Mucosa of descending colon (tissue), 3 donors: ENCODE measurements around the gene AP2A2. TPM values are rescaled to one million over a fixed set of nuclear protein-coding genes. Genes with fewer than 3 reads are reported as not detected.

ENCODE experiments used
- ATAC-seq: fragments of 200-7000 bp; cut with Tn5 transposase; one replicate; pipeline ENCODE4 v1.9.1; 2020; ENCODE audit warnings: mild to moderate bottlenecking, moderate library complexity
- DNase-seq, 3 donors: peaks; one replicate each; pipeline ENCODE4 v3.0.0-alpha.2; 2020
- H3K36me3 ChIP-seq: fragments of 200-600 bp; one replicate; pipeline ENCODE4 v1.8.0; 2021; ENCODE audit warnings: low read depth, mild to moderate bottlenecking
- H3K4me1 ChIP-seq: fragments of 200-600 bp; one replicate; pipeline ENCODE4 v1.8.0; 2021; ENCODE audit warnings: low read depth, mild to moderate bottlenecking
- H3K4me3 ChIP-seq: fragments of 200-600 bp; one replicate; pipeline ENCODE4 v1.8.0; 2021; ENCODE audit warnings: mild to moderate bottlenecking
- H3K9me3 ChIP-seq: fragments of 200-600 bp; one replicate; pipeline ENCODE4 v1.8.0; 2021; ENCODE audit warnings: mild to moderate bottlenecking
- CTCF ChIP-seq: fragments of 200-600 bp; IDR thresholded peaks from one replicate; pipeline ENCODE4 v1.8.0; 2022; ENCODE audit warnings: antibody characterized with exemption, mild to moderate bottlenecking
- intact Hi-C, 2 donors: fragments of 100-400 bp; cut with DNase I in 1 of 2; cut with micrococcal nuclease in 1 of 2; formaldehyde crosslinking; loops; one replicate each; pipeline versions ENCODE4 v1.11.0 to v1.11.1; 2022; cut with DNase I, micrococcal nuclease
- total RNA-seq, 3 donors: library from RNA; stranded (reverse); fragmentation: NEBNext Ultra II Directional in 2 of 3; extraction: Animal tissue kit (Norgen Biotek cat#: 25700) in 2 of 3; gene quantifications; one replicate each; pipeline versions ENCODE4 v1.2.1 to v1.2.4, GENCODE V29; 2021 to 2023
- donor health status: DM: no; HTN: no; CAD: no; lungs with moderate emphysema.
- donor health status: DM: no; HTN: no; CAD: no.
- donor health status: DM: no; HTN: yes; CAD: no.

Gene AP2A2
- total RNA-seq, 3 donors from 2014 or later: 68.8 to 105 (median 99.5) TPM

GRCh38 chr11:1027483-1028290 lies 102.0 kb downstream of the AP2A2 start:
- H3K36me3 ChIP-seq: no peaks in the 10 kb centered on the region
- DNase-seq (no peak), ATAC-seq (no peak)
- intact Hi-C loops: no loop called here
- H3K4me3 ChIP-seq: no peak overlapping the region
- H3K9me3 ChIP-seq: no peaks in the 10 kb centered on the region
- no peak for TF ChIP-seq CTCF
- no peaks in the 10 kb centered on the region for H3K4me1 ChIP-seq

GRCh38 chr11:1028291-1028540 lies 102.5 kb downstream of the AP2A2 start:
- Histone ChIP-seq H3K9me3 (no peaks in the 10 kb centered on the region), H3K4me3 (no peak overlapping the region), H3K36me3 (no peaks in the 10 kb centered on the region), H3K4me1 (no peaks in the 10 kb centered on the region)
- DNase-seq (no peak), ATAC-seq (no peak)
- intact Hi-C loops: no loop called here
- no peak for TF ChIP-seq CTCF

- no peak for DNase-seq
- Histone ChIP-seq H3K4me1 (no peaks in the 10 kb centered on the region), H3K36me3 (no peaks in the 10 kb centered on the region), H3K4me3 (no peak overlapping the region), H3K9me3 (no peaks in the 10 kb centered on the region)
- TF ChIP-seq CTCF: no peak
- intact Hi-C loops: no loop called here
- ATAC-seq: no peak
These were observed 102.9 kb downstream of the AP2A2 start for GRCh38 chr11:1028616-1029015.

- no peak for DNase-seq
- Histone ChIP-seq H3K4me1 (no peaks in the 10 kb centered on the region), H3K9me3 (no peaks in the 10 kb centered on the region), H3K4me3 (no peak overlapping the region), H3K36me3 (no peaks in the 10 kb centered on the region)
- no peak for ATAC-seq
- TF ChIP-seq CTCF: no peak
- intact Hi-C loops: no loop called here
These were observed 103.4 kb downstream of the AP2A2 start for GRCh38 chr11:1029051-1029450.

GRCh38 chr11:1029654-1030053 lies 104.0 kb downstream of the AP2A2 start:
- Histone ChIP-seq H3K36me3 (no peaks in the 10 kb centered on the region), H3K9me3 (no peaks in the 10 kb centered on the region), H3K4me1 (no peaks in the 10 kb centered on the region), H3K4me3 (no peak overlapping the region)
- no peak for TF ChIP-seq CTCF
- DNase-seq (no peak), ATAC-seq (no peak)
- intact Hi-C loops: no loop called here

- H3K36me3 ChIP-seq: no peaks in the 10 kb centered on the region
- H3K9me3 ChIP-seq: no peaks in the 10 kb centered on the region
- ATAC-seq (no peak), DNase-seq (no peak)
- intact Hi-C loops: no loop called here
- no peak overlapping the region for H3K4me3 ChIP-seq
- H3K4me1 ChIP-seq: no peaks in the 10 kb centered on the region
- no peak for TF ChIP-seq CTCF
These were observed 104.4 kb downstream of the AP2A2 start for GRCh38 chr11:1030086-1030485.
